Measurements from ENCODE around the gene RAB41.

DNA sequence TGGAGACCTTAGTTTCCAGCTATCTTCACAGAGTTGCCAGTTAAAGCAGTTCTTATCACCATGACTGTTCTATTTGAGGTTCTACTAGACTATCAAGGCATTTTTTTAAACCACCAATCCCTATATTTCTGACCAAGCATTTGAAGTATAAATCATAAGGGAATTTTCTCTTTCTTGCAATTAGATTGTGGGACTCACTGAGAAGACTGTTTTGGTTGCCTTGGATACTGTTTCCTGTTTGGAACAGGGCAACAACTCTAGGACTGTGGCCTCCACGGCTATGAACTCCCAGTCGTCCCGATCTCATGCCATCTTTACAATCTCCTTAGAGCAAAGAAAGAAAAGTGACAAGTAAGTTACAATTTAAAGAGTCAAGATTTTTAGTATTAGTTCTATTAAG lies 19.7 kb downstream of the RAB41 start:
- TF ChIP-seq, protein P1, sequence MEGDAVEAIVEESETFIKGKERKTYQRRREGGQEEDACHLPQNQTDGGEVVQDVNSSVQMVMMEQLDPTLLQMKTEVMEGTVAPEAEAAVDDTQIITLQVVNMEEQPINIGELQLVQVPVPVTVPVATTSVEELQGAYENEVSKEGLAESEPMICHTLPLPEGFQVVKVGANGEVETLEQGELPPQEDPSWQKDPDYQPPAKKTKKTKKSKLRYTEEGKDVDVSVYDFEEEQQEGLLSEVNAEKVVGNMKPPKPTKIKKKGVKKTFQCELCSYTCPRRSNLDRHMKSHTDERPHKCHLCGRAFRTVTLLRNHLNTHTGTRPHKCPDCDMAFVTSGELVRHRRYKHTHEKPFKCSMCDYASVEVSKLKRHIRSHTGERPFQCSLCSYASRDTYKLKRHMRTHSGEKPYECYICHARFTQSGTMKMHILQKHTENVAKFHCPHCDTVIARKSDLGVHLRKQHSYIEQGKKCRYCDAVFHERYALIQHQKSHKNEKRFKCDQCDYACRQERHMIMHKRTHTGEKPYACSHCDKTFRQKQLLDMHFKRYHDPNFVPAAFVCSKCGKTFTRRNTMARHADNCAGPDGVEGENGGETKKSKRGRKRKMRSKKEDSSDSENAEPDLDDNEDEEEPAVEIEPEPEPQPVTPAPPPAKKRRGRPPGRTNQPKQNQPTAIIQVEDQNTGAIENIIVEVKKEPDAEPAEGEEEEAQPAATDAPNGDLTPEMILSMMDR (tag by site-specific recombination; IDR thresholded peaks at IDR 0.05): no peak
- TF ChIP-seq KLF16 (tag by site-specific recombination; IDR thresholded peaks at IDR 0.05): no peak
- no peak for TF ChIP-seq ZNF394 (tag by site-specific recombination; IDR thresholded peaks at IDR 0.05; ENCODE audit: borderline replicate concordance)
- TF ChIP-seq, protein P2, sequence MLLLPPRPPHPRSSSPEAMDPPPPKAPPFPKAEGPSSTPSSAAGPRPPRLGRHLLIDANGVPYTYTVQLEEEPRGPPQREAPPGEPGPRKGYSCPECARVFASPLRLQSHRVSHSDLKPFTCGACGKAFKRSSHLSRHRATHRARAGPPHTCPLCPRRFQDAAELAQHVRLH (tag by site-specific recombination; IDR thresholded peaks at IDR 0.05): no peak
- TF ChIP-seq ZNF133 (tag by site-specific recombination; IDR thresholded peaks at IDR 0.05): no peak
- TF ChIP-seq ZNF16 (tag by site-specific recombination; IDR thresholded peaks at IDR 0.05; ENCODE audit: low read depth): no peak
- TF ChIP-seq ZNF274 (IDR thresholded peaks at IDR 0.05; ENCODE audit: low read length): no peak
- TF ChIP-seq ZNF274 (tag by site-specific recombination; IDR thresholded peaks at IDR 0.05; ENCODE audit: borderline replicate concordance): no peak

Data from HEK293 (cell line).